ENCODE results near the gene TIMM50. TPM values are rescaled to one million over a fixed set of nuclear protein-coding genes. Genes with fewer than 3 reads are reported as not detected.

TIMM50 gene
- total RNA-seq, 2 donors from 2014 or later = 30.4 to 50.8 TPM

DNA sequence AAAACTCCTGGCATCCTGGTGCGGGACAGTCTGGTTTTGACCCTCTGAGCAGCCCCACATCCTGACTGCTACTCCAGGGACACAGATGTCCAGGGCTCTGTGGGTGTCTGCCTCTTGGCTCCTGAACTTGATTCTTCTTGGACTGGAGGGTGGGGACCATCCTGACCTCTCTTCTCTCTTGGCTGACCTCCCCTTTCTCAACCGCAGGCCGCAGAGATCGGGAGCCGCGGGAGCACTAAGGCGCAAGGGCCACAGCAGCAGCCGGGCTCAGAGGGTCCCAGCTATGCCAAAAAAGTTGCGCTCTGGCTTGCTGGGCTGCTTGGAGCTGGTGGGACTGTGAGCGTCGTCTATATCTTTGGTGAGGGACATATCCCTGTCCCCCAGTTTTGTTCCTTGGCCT, 1.0 kb downstream of the TIMM50 start:
- whole genome bisulfite sequencing, 2 donors = 58 to 59% methylated on average over 4 to 11 of the region's 11 CpGs
- TF ChIP-seq CTCF (IDR thresholded peaks at IDR 0.05) = no peak
- no peak for TF ChIP-seq POLR2A (IDR thresholded peaks at IDR 0.05)
- intact Hi-C loops (cut with DNase I) = no loop called here

GRCh38 chr19:39483141-39483540, 2.5 kb downstream of the TIMM50 start:
- TF ChIP-seq CTCF (IDR thresholded peaks at IDR 0.05) (no peak), POLR2A (IDR thresholded peaks at IDR 0.05) (no peak)
- Histone ChIP-seq H3K4me3 (no peak overlapping the region), H3K27ac (no peak overlapping the region), H3K4me1 (peaks cover 19% of the 10 kb centered on the region), H3K9me3 (no peaks in the 10 kb centered on the region), H3K27me3 (no peaks in the 10 kb centered on the region), H3K36me3 (replicated peaks in 1 of 2; ENCODE audit: insufficient read depth in 1 of 2, low read depth in 2 of 2) (peaks cover 0 to 7% of the 10 kb centered on the region in 2 donors)
- DNase-seq (no peak), ATAC-seq (no peak)
- intact Hi-C loops (cut with DNase I) = no loop called here
- WGBS, 2 donors = 70 to 88% methylated on average over 5 to 6 of the region's 6 CpGs

More for the DNA sequence above, 1.0 kb downstream of the TIMM50 start:
- Histone ChIP-seq H3K9me3 (no peaks in the 10 kb centered on the region), H3K4me1 (peaks cover 19% of the 10 kb centered on the region), H3K27ac (no peak overlapping the region), H3K4me3 (peak overlapping the region in 1 of 2 donors; percentile 66), H3K36me3 (replicated peaks in 1 of 2; ENCODE audit: insufficient read depth in 1 of 2, low read depth in 2 of 2) (peaks cover 0 to 4% of the 10 kb centered on the region in 2 donors), H3K27me3 (no peaks in the 10 kb centered on the region)
- no peak for DNase-seq
- no peak for ATAC-seq

GRCh38 chr19:39489756-39490155, 9.1 kb downstream of the TIMM50 start:
- Histone ChIP-seq H3K27me3 (no peaks in the 10 kb centered on the region), H3K36me3 (replicated peaks in 1 of 2; ENCODE audit: insufficient read depth in 1 of 2, low read depth in 2 of 2) (peaks cover 9 to 17% of the 10 kb centered on the region in 2 donors), H3K4me3 (no peak overlapping the region), H3K4me1 (no peaks in the 10 kb centered on the region), H3K9me3 (no peaks in the 10 kb centered on the region), H3K27ac (no peak overlapping the region)
- ATAC-seq = no peak
- 75 to 78% methylated on average over 4 to 10 of the region's 10 CpGs for WGBS, 2 donors
- intact Hi-C loops (cut with DNase I) = no loop called here
- no peak for DNase-seq
- TF ChIP-seq CTCF (IDR thresholded peaks at IDR 0.05) (no peak), POLR2A (IDR thresholded peaks at IDR 0.05) (no peak)

DNA sequence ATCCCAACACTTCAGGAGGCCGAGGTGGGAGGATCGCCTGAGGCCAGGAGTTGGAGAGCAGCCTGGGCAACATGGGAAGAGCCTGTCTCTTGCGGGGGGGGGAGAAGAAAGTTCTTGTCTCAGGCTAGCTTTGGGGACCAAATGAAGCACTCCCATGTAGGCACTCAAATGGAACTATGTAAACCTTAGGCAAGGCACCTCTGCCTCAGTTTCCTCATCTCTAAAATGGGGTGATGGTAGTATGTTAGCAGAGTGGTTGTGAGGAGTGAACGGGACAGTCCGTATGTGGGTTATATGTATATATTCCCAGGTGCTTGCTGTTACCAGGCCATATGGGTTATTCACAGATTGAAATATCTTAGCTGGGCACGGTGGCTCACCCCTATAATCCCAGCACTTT, 11.6 kb downstream of the TIMM50 start:
- Histone ChIP-seq H3K4me1 (no peaks in the 10 kb centered on the region), H3K36me3 (replicated peaks in 1 of 2; ENCODE audit: insufficient read depth in 1 of 2, low read depth in 2 of 2) (peaks cover 9 to 13% of the 10 kb centered on the region in 2 donors), H3K4me3 (no peak overlapping the region), H3K9me3 (no peaks in the 10 kb centered on the region), H3K27ac (no peak overlapping the region), H3K27me3 (no peaks in the 10 kb centered on the region)
- intact Hi-C loops (cut with DNase I) = no loop called here
- no peak for DNase-seq
- no peak for TF ChIP-seq CTCF (IDR thresholded peaks at IDR 0.05)
- no peak for TF ChIP-seq POLR2A (IDR thresholded peaks at IDR 0.05)
- 83 to 88% methylated on average over 6 of the region's 6 CpGs for WGBS, 2 donors
- ATAC-seq = no peak

DNA sequence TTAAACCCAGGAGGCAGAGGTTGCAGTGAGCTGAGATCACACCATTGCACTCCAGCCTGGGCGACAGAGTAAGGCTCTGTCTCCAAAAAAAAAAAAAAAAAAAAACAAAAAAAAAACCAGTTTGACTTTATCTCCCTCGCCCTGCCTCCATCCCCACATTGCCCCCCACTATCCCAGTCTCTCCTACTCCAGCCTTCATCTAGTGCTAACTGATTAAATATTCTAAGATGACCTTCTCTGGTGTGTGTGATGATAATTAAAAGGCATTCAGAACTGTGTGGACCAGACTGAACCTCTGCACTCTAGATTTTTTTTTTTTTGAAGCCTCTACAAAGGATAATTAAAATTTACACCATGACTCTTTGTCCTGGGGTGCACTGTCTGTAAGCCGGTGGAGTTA, 12.2 kb downstream of the TIMM50 start:
- Histone ChIP-seq H3K9me3 (no peaks in the 10 kb centered on the region), H3K27me3 (no peaks in the 10 kb centered on the region), H3K4me1 (peaks cover 3% of the 10 kb centered on the region), H3K36me3 (replicated peaks in 1 of 2; ENCODE audit: insufficient read depth in 1 of 2, low read depth in 2 of 2) (peaks cover 9 to 13% of the 10 kb centered on the region in 2 donors), H3K27ac (no peak overlapping the region), H3K4me3 (no peak overlapping the region)
- intact Hi-C loops (cut with DNase I) = no loop called here
- DNase-seq (no peak), ATAC-seq (no peak)
- TF ChIP-seq CTCF (IDR thresholded peaks at IDR 0.05) (no peak), POLR2A (IDR thresholded peaks at IDR 0.05) (no peak)
- 89 to 93% methylated on average over 3 of the region's 3 CpGs for WGBS, 2 donors

Measured in body of pancreas (tissue), 4 donors.